ENCODE results near the gene PHACTR1. TPM values are rescaled to one million over a fixed set of nuclear protein-coding genes. Genes with fewer than 3 reads are reported as not detected.

PHACTR1 gene
- polyA plus RNA-seq, 1 of the 3 experiments (the other 2 are of a cell fraction): 0.12 TPM

DNA sequence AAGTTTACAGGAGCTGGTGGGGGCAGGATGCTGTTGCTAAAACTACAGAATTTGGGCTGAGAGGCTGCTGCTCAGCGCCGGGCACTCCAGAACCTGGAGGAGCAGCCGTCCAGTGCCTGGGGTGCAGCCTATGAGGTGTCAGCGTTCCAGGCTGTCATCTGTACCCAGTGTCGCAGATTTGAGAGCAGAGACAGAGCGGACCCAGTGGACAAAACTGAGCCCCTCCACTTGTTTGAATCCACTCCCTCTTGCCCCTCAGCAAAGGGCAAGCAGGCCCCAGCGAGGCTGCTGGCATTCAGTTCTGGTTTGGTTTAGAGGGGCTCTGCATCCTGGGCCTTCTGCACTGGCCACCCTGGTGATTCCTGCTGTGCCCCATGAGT, 467.5 kb downstream of the PHACTR1 start:
- POLR2A ChIA-PET: no interaction called here
- Histone ChIP-seq H3K79me2 (ENCODE audit: insufficient read depth) (no peaks in the 10 kb centered on the region), H3K27ac (ENCODE audit: low read depth in 2 of 2, low read length in 1 of 2) (no peak overlapping the region), H3K4me1 (ENCODE audit: control insufficient read depth in 1 of 2, insufficient read depth in 2 of 2, low read depth in 1 of 2, low read length in 1 of 2) (peaks cover 0 to 9% of the 10 kb centered on the region in 2 experiments; a peak in 2 of 4 replicates), H3K9ac (no peak overlapping the region), H3K9me2 (no peaks in the 10 kb centered on the region), H3K36me3 (replicated peaks in 1 of 2; ENCODE audit: control insufficient read depth in 1 of 2, insufficient read depth in 2 of 2, low read length in 1 of 2) (no peaks in the 10 kb centered on the region), H3K27me3 (ENCODE audit: insufficient read depth) (no peaks in the 10 kb centered on the region; the same call in 1 of the 2 replicates), H3K4me2 (no peak overlapping the region), H4K20me1 (ENCODE audit: insufficient read depth) (no peaks in the 10 kb centered on the region), H3K9me3 (no peaks in the 10 kb centered on the region), H3K4me3 (ENCODE audit: low read depth in 2 of 2, low read length in 1 of 2) (no peak overlapping the region), H3F3A (replicated peaks; ENCODE audit: insufficient read depth) (no peaks in the 10 kb centered on the region), H2AFZ (ENCODE audit: low read depth) (no peak overlapping the region)
- DNase-seq: no peak
- 68% methylated on average over 5 of the region's 7 CpGs for WGBS (ENCODE audit: low lambda C conversion rate)
- CTCF ChIA-PET: no interaction called here
- TF ChIP-seq, protein P1, sequence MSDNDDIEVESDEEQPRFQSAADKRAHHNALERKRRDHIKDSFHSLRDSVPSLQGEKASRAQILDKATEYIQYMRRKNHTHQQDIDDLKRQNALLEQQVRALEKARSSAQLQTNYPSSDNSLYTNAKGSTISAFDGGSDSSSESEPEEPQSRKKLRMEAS (IDR thresholded peaks at IDR 0.05; ENCODE audit: low read depth): no peak
- TF ChIP-seq MXI1 (IDR thresholded peaks at IDR 0.05; ENCODE audit: low read depth, low read length) (no peak), RCOR1 (IDR thresholded peaks at IDR 0.05; ENCODE audit: low read length) (no peak)

DNA sequence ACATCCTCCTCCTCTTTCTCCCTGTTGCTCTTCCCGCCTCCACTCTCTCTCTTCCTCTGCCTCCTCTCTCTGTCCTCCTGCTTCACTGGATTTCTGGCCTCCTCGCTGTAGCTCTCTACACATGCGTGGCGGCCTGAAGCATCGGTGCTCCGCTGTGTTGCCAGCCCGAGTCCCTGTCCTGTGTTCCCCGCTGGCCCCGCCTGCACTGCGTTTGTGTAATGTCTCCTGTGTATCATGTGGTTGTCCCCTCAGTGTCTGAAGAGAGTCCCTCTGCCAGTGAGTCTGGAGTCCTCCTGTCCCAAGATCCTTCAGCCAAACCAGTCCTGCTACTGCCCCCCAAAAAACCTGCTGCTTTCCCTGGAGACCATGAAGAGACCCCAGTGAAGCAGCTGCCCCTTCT, 468.0 kb downstream of the PHACTR1 start:
- Histone ChIP-seq H3K4me2 (no peak overlapping the region), H2AFZ (ENCODE audit: low read depth) (no peak overlapping the region), H3K27ac (ENCODE audit: low read depth in 2 of 2, low read length in 1 of 2) (no peak overlapping the region), H3K27me3 (ENCODE audit: insufficient read depth) (no peaks in the 10 kb centered on the region; the same call in 1 of the 2 replicates), H3K4me1 (ENCODE audit: control insufficient read depth in 1 of 2, insufficient read depth in 2 of 2, low read depth in 1 of 2, low read length in 1 of 2) (peaks cover 0 to 9% of the 10 kb centered on the region in 2 experiments; a peak in 2 of 4 replicates), H3K9ac (no peak overlapping the region), H3F3A (replicated peaks; ENCODE audit: insufficient read depth) (no peaks in the 10 kb centered on the region), H4K20me1 (ENCODE audit: insufficient read depth) (no peaks in the 10 kb centered on the region), H3K79me2 (ENCODE audit: insufficient read depth) (no peaks in the 10 kb centered on the region), H3K4me3 (ENCODE audit: low read depth in 2 of 2, low read length in 1 of 2) (no peak overlapping the region), H3K36me3 (replicated peaks in 1 of 2; ENCODE audit: control insufficient read depth in 1 of 2, insufficient read depth in 2 of 2, low read length in 1 of 2) (no peaks in the 10 kb centered on the region), H3K9me3 (no peaks in the 10 kb centered on the region), H3K9me2 (no peaks in the 10 kb centered on the region)
- CTCF ChIA-PET: no interaction called here
- TF ChIP-seq RXRA (IDR thresholded peaks at IDR 0.05; ENCODE audit: borderline replicate concordance, low read depth) (no peak), ELF1 (IDR thresholded peaks at IDR 0.05) (no peak), MXI1 (IDR thresholded peaks at IDR 0.05; ENCODE audit: low read depth, low read length) (no peak), SMC3 (IDR thresholded peaks at IDR 0.05; ENCODE audit: low read depth, low read length) (no peak), POLR2AphosphoS5 (IDR thresholded peaks at IDR 0.05; ENCODE audit: low read depth, low read length) (no peak), EP300 (IDR thresholded peaks at IDR 0.05; ENCODE audit: borderline replicate concordance in 1 of 2, low read depth in 1 of 2, low read length in 1 of 2) (no peak), MEF2A (IDR thresholded peaks at IDR 0.05; ENCODE audit: borderline replicate concordance, low read depth) (no peak), FOXM1 (IDR thresholded peaks at IDR 0.05; ENCODE audit: low read depth) (no peak), GABPA (IDR thresholded peaks at IDR 0.05; ENCODE audit: low read depth) (no peak)
- TF ChIP-seq, protein P2, sequence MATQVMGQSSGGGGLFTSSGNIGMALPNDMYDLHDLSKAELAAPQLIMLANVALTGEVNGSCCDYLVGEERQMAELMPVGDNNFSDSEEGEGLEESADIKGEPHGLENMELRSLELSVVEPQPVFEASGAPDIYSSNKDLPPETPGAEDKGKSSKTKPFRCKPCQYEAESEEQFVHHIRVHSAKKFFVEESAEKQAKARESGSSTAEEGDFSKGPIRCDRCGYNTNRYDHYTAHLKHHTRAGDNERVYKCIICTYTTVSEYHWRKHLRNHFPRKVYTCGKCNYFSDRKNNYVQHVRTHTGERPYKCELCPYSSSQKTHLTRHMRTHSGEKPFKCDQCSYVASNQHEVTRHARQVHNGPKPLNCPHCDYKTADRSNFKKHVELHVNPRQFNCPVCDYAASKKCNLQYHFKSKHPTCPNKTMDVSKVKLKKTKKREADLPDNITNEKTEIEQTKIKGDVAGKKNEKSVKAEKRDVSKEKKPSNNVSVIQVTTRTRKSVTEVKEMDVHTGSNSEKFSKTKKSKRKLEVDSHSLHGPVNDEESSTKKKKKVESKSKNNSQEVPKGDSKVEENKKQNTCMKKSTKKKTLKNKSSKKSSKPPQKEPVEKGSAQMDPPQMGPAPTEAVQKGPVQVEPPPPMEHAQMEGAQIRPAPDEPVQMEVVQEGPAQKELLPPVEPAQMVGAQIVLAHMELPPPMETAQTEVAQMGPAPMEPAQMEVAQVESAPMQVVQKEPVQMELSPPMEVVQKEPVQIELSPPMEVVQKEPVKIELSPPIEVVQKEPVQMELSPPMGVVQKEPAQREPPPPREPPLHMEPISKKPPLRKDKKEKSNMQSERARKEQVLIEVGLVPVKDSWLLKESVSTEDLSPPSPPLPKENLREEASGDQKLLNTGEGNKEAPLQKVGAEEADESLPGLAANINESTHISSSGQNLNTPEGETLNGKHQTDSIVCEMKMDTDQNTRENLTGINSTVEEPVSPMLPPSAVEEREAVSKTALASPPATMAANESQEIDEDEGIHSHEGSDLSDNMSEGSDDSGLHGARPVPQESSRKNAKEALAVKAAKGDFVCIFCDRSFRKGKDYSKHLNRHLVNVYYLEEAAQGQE (IDR thresholded peaks at IDR 0.05; ENCODE audit: low read depth, low read length): no peak
- TF ChIP-seq, protein P3, sequence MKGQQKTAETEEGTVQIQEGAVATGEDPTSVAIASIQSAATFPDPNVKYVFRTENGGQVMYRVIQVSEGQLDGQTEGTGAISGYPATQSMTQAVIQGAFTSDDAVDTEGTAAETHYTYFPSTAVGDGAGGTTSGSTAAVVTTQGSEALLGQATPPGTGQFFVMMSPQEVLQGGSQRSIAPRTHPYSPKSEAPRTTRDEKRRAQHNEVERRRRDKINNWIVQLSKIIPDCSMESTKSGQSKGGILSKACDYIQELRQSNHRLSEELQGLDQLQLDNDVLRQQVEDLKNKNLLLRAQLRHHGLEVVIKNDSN (IDR thresholded peaks at IDR 0.05; ENCODE audit: borderline replicate concordance, low read depth): no peak
- TF ChIP-seq, protein P4, sequence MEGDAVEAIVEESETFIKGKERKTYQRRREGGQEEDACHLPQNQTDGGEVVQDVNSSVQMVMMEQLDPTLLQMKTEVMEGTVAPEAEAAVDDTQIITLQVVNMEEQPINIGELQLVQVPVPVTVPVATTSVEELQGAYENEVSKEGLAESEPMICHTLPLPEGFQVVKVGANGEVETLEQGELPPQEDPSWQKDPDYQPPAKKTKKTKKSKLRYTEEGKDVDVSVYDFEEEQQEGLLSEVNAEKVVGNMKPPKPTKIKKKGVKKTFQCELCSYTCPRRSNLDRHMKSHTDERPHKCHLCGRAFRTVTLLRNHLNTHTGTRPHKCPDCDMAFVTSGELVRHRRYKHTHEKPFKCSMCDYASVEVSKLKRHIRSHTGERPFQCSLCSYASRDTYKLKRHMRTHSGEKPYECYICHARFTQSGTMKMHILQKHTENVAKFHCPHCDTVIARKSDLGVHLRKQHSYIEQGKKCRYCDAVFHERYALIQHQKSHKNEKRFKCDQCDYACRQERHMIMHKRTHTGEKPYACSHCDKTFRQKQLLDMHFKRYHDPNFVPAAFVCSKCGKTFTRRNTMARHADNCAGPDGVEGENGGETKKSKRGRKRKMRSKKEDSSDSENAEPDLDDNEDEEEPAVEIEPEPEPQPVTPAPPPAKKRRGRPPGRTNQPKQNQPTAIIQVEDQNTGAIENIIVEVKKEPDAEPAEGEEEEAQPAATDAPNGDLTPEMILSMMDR (IDR thresholded peaks at IDR 0.05): no peak
- POLR2A ChIA-PET: no interaction called here
- no peak for DNase-seq
- WGBS (ENCODE audit: low lambda C conversion rate): 67% methylated on average over 10 of the region's 10 CpGs

Data from SK-N-SH (cell line).